HepG2 (cell line): ENCODE results near the gene HTR6. TPM values are rescaled to one million over a fixed set of nuclear protein-coding genes. Genes with fewer than 3 reads are reported as not detected.

ENCODE experiments used
- CBFB ChIP-seq: sonication (generic); formaldehyde crosslinking; IDR thresholded peaks from 2 replicates; pipeline ENCODE4 v1.4.0; 2020; ENCODE audit warnings: missing genetic modification reagents
- CBX1 ChIP-seq: IDR thresholded peaks from one replicate; pipeline ENCODE4 v1.6.1; 2016; ENCODE audit warnings: antibody characterized with exemption, low read depth
- HMG20B ChIP-seq: conservative IDR thresholded peaks from 2 replicates; pipeline ENCODE4 v1.6.1; 2016; ENCODE audit warnings: missing genetic modification reagents, missing compliant biosample characterization
- KDM3A ChIP-seq: IDR thresholded peaks from 2 replicates; pipeline ENCODE4 v1.6.1; 2018; ENCODE audit warnings: low read depth, missing compliant biosample characterization
- PHF20 ChIP-seq: sonication (generic); formaldehyde crosslinking; IDR thresholded peaks from 2 replicates; pipeline ENCODE4 v1.5.0; 2020; ENCODE audit warnings: mild to moderate bottlenecking, missing genetic modification reagents
- POLR2AphosphoS5 ChIP-seq: IDR thresholded peaks from 2 replicates; pipeline ENCODE4 v1.6.1; 2012; ENCODE audit warnings: low read depth, low read length
- RELA ChIP-seq: sonication (generic); formaldehyde crosslinking; IDR thresholded peaks from 2 replicates; pipeline ENCODE4 v1.4.0; 2020; ENCODE audit warnings: missing genetic modification reagents
- SATB2 ChIP-seq: sonication (generic); formaldehyde crosslinking; IDR thresholded peaks from 2 replicates; pipeline ENCODE4 v1.5.0; 2020; ENCODE audit warnings: missing genetic modification reagents
- SCMH1 ChIP-seq: sonication (generic); formaldehyde crosslinking; IDR thresholded peaks from 2 replicates; pipeline ENCODE4 v1.9.0; 2021; ENCODE audit warnings: missing genetic modification reagents, mild to moderate bottlenecking, borderline replicate concordance
- SOX5 ChIP-seq: IDR thresholded peaks from 2 replicates; pipeline ENCODE4 v1.6.1; 2016; ENCODE audit warnings: borderline replicate concordance
- ZBTB7B ChIP-seq: sonication (generic); formaldehyde crosslinking; IDR thresholded peaks from 2 replicates; pipeline ENCODE4 v1.4.0; 2020; ENCODE audit warnings: missing genetic modification reagents
- ZFP1 ChIP-seq: IDR thresholded peaks from 2 replicates; pipeline ENCODE4 v1.6.1; 2016
- ZFP36L2 ChIP-seq: sonication (generic); formaldehyde crosslinking; IDR thresholded peaks from 2 replicates; pipeline ENCODE4 v1.4.0; 2020; ENCODE audit warnings: missing genetic modification reagents
- ZFY ChIP-seq: sonication (generic); formaldehyde crosslinking; IDR thresholded peaks from 2 replicates; pipeline ENCODE4 v1.4.0; 2020; ENCODE audit warnings: missing genetic modification reagents
- ZKSCAN5 ChIP-seq: sonication (generic); formaldehyde crosslinking; IDR thresholded peaks from 2 replicates; pipeline ENCODE4 v1.5.1; 2020; ENCODE audit warnings: mild to moderate bottlenecking, missing genetic modification reagents
- ZNF205 ChIP-seq: IDR thresholded peaks from 2 replicates; pipeline ENCODE4 v1.6.1; 2018; ENCODE audit warnings: missing biosample characterization, missing genetic modification reagents
- ZNF343 ChIP-seq: sonication (generic); formaldehyde crosslinking; IDR thresholded peaks from 2 replicates; pipeline ENCODE4 v1.4.0; 2020; ENCODE audit warnings: mild to moderate bottlenecking, missing genetic modification reagents
- ZNF547 ChIP-seq: sonication (generic); formaldehyde crosslinking; IDR thresholded peaks from 2 replicates; pipeline ENCODE4 v1.5.1; 2020; ENCODE audit warnings: mild to moderate bottlenecking, missing genetic modification reagents
- ZNF737 ChIP-seq: sonication (generic); formaldehyde crosslinking; IDR thresholded peaks from 2 replicates; pipeline ENCODE4 v1.5.0; 2020; ENCODE audit warnings: missing genetic modification reagents, mild to moderate bottlenecking, borderline replicate concordance
- ZNF816 ChIP-seq: sonication (generic); formaldehyde crosslinking; IDR thresholded peaks from 2 replicates; pipeline ENCODE4 v1.8.0; 2022; ENCODE audit warnings: missing genetic modification reagents, mild to moderate bottlenecking, borderline replicate concordance
- polyA plus RNA-seq, 8 experiments: library from polyadenylated mRNA; depleted of rRNA in 3 of 8; stranded (reverse) in 7 of 8; unstranded in 1 of 8; fragments of >200 nt; fragmentation: Illumina TruSeq in 4 of 8; extraction: Trizol in 4 of 8; gene quantifications; 2 replicates each; pipeline versions ENCODE4 v1.2.1 to v1.2.3, GENCODE V29; 2011 to 2016; ENCODE audit warnings: low read depth in 4 of 8, missing spikeins in 1 of 8, mixed read lengths in 1 of 8; ENCODE audit not compliant: insufficient read depth in 1 of 8
- total RNA-seq, 5 experiments: library from RNA; depleted of rRNA; stranded (reverse); fragments of >200 nt; fragmentation: Illumina TruSeq; extraction: Trizol; gene quantifications; 2 replicates each; pipeline ENCODE4 v1.2.3, GENCODE V29; 2016; ENCODE audit warnings: low read depth in 1 of 5
- TF ChIP-seq, protein P1 (sequence below): sonication (generic); formaldehyde crosslinking; IDR thresholded peaks from 2 replicates; pipeline ENCODE4 v1.4.0; 2020; ENCODE audit warnings: mild to moderate bottlenecking, missing genetic modification reagents
- TF ChIP-seq, protein P2 (sequence below): sonication (generic); formaldehyde crosslinking; IDR thresholded peaks from 2 replicates; pipeline ENCODE4 v1.5.0; 2020; ENCODE audit warnings: mild to moderate bottlenecking, missing genetic modification reagents, borderline replicate concordance
- TF ChIP-seq, protein P3 (sequence below): sonication (generic); formaldehyde crosslinking; IDR thresholded peaks from 2 replicates; pipeline ENCODE4 v1.8.0; 2022; ENCODE audit warnings: missing genetic modification reagents, low read depth, mild to moderate bottlenecking, borderline replicate concordance

The HTR6 gene
- total and polyA plus RNA-seq, 2 of the 13 experiments (the other 11 are each of a cell fraction or from before 2014, with no cell fraction given), result 0.04 TPM; not detected in 1

DNA sequence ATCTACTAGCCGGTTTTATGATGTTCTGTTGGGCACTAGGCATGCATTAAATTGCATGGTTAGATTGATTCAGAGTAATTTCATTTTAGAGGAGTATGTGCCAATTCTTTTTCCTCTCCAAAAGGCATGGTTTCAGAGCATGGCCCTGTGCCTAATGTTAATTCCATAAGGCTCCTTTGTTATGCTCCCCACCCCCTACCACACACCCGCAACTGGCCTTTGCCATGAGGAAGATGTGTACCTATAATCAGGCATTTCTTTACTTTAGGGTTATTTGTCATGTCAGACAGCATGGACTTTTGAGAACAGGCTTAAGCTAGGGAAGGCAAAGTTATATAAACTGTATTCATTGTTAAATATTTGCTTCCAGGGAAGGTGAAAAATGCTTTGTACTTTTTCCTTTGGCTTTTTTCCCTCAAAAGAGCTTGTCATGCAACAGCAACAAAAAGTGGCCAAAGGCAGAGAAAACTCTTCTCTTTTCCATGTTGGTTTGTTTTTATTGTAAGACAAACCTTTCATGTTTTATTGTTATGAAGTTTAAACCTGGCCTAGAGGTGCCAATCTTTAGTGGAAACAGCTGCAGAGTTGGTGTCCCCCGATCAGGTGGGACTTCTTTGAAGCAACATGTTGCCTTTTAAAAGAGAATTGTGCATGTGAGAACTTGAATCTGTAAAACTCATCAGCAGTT, 44.8 kb upstream of the HTR6 start (continued):
- peak; percentile 94 for TF ChIP-seq HMG20B
- no peak for TF ChIP-seq PHF20 (CRISPR knock-in tag)
- TF ChIP-seq ZFY (CRISPR knock-in tag), result no peak
- TF ChIP-seq ZNF205, result peak; percentile 59; the same call in 1 of the 2 replicates
- no peak for TF ChIP-seq ZNF816 (CRISPR knock-in tag)
- TF ChIP-seq ZFP1 (CRISPR knock-in tag), result no peak
- no peak for TF ChIP-seq RELA (CRISPR knock-in tag)
- TF ChIP-seq KDM3A (CRISPR knock-in tag), result 0 out of 2 replicates have a peak, but pooled peaks have one; percentile 56
- TF ChIP-seq, protein P1, sequence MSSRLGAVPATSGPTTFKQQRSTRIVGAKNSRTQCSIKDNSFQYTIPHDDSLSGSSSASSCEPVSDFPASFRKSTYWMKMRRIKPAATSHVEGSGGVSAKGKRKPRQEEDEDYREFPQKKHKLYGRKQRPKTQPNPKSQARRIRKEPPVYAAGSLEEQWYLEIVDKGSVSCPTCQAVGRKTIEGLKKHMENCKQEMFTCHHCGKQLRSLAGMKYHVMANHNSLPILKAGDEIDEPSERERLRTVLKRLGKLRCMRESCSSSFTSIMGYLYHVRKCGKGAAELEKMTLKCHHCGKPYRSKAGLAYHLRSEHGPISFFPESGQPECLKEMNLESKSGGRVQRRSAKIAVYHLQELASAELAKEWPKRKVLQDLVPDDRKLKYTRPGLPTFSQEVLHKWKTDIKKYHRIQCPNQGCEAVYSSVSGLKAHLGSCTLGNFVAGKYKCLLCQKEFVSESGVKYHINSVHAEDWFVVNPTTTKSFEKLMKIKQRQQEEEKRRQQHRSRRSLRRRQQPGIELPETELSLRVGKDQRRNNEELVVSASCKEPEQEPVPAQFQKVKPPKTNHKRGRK, result no peak
- TF ChIP-seq, protein P2, sequence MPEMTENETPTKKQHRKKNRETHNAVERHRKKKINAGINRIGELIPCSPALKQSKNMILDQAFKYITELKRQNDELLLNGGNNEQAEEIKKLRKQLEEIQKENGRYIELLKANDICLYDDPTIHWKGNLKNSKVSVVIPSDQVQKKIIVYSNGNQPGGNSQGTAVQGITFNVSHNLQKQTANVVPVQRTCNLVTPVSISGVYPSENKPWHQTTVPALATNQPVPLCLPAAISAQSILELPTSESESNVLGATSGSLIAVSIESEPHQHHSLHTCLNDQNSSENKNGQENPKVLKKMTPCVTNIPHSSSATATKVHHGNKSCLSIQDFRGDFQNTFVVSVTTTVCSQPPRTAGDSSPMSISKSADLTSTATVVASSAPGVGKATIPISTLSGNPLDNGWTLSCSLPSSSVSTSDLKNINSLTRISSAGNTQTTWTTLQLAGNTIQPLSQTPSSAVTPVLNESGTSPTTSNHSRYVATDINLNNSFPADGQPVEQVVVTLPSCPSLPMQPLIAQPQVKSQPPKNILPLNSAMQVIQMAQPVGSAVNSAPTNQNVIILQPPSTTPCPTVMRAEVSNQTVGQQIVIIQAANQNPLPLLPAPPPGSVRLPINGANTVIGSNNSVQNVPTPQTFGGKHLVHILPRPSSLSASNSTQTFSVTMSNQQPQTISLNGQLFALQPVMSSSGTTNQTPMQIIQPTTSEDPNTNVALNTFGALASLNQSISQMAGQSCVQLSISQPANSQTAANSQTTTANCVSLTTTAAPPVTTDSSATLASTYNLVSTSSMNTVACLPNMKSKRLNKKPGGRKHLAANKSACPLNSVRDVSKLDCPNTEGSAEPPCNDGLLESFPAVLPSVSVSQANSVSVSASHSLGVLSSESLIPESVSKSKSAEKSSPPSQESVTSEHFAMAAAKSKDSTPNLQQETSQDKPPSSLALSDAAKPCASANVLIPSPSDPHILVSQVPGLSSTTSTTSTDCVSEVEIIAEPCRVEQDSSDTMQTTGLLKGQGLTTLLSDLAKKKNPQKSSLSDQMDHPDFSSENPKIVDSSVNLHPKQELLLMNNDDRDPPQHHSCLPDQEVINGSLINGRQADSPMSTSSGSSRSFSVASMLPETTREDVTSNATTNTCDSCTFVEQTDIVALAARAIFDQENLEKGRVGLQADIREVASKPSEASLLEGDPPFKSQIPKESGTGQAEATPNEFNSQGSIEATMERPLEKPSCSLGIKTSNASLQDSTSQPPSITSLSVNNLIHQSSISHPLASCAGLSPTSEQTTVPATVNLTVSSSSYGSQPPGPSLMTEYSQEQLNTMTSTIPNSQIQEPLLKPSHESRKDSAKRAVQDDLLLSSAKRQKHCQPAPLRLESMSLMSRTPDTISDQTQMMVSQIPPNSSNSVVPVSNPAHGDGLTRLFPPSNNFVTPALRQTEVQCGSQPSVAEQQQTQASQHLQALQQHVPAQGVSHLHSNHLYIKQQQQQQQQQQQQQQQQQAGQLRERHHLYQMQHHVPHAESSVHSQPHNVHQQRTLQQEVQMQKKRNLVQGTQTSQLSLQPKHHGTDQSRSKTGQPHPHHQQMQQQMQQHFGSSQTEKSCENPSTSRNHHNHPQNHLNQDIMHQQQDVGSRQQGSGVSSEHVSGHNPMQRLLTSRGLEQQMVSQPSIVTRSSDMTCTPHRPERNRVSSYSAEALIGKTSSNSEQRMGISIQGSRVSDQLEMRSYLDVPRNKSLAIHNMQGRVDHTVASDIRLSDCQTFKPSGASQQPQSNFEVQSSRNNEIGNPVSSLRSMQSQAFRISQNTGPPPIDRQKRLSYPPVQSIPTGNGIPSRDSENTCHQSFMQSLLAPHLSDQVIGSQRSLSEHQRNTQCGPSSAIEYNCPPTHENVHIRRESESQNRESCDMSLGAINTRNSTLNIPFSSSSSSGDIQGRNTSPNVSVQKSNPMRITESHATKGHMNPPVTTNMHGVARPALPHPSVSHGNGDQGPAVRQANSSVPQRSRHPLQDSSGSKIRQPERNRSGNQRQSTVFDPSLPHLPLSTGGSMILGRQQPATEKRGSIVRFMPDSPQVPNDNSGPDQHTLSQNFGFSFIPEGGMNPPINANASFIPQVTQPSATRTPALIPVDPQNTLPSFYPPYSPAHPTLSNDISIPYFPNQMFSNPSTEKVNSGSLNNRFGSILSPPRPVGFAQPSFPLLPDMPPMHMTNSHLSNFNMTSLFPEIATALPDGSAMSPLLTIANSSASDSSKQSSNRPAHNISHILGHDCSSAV (CRISPR knock-in tag), result no peak
- TF ChIP-seq POLR2AphosphoS5, result no peak
- TF ChIP-seq SATB2 (CRISPR knock-in tag), result no peak
- no peak for TF ChIP-seq SCMH1 (CRISPR knock-in tag)
- no peak for TF ChIP-seq ZKSCAN5 (CRISPR knock-in tag)
- no peak for TF ChIP-seq ZNF343 (CRISPR knock-in tag)
- TF ChIP-seq, protein P3, sequence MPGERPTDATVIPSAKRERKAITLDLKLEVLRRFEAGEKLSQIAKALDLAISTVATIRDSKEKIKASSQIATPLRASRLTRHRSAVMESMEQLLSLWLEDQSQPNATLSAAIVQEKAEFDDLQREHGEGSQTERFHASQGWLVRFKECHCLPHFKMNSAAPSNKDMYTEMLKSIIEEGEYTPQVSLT (CRISPR knock-in tag), result no peak
- no peak for TF ChIP-seq ZNF737 (CRISPR knock-in tag)
- no peak for TF ChIP-seq CBX1
- TF ChIP-seq ZNF547, result no peak
- 0 out of 2 replicates have a peak, but pooled peaks have one; percentile 30 for TF ChIP-seq ZBTB7B (CRISPR knock-in tag)
- peak; percentile 97 for TF ChIP-seq SOX5 (CRISPR knock-in tag)
- no peak for TF ChIP-seq CBFB
- TF ChIP-seq ZFP36L2 (CRISPR knock-in tag), result no peak
